T-helper 17 cell (primary cell): ENCODE results near the gene HMCN1. TPM values are rescaled to one million over a fixed set of nuclear protein-coding genes. Genes with fewer than 3 reads are reported as not detected.

Source experiments
- ATAC-seq: fragments of 150-1000 bp; cut with Tn5 transposase; 2 replicates; pipeline ENCODE4 v1.10.0; 2021; ENCODE audit warnings: mild to moderate bottlenecking, moderate library complexity
- DNase-seq, 3 donors: peaks; one replicate each; pipeline versions ENCODE4 v3.0.0 to v3.0.0-alpha.2; 2020 to 2021
- H3K9me3 ChIP-seq: one replicate; pipeline ENCODE4 v1.7.0; 2013; ENCODE audit warnings: low read length, mild to moderate bottlenecking; ENCODE audit not compliant: control insufficient read depth, poor library complexity, severe bottlenecking
- H3K27ac Mint-ChIP-seq: one replicate; pipeline ENCODE4 v1.8.0; 2022; ENCODE audit warnings: mild to moderate bottlenecking, moderate library complexity, mixed read lengths
- H3K27me3 Mint-ChIP-seq: one replicate; pipeline ENCODE4 v1.8.0; 2022; ENCODE audit warnings: mixed read lengths
- H3K36me3 Mint-ChIP-seq: one replicate; pipeline ENCODE4 v1.8.0; 2022; ENCODE audit warnings: low read depth, mixed read lengths
- H3K4me1 Mint-ChIP-seq: one replicate; pipeline ENCODE4 v1.8.0; 2022; ENCODE audit warnings: mild to moderate bottlenecking, mixed read lengths
- H3K4me3 Mint-ChIP-seq: one replicate; pipeline ENCODE4 v1.8.0; 2022; ENCODE audit warnings: mild to moderate bottlenecking, moderate library complexity, mixed read lengths
- total RNA-seq, 4 donors: library from RNA in 2 of 4; stranded (reverse) in 2 of 4; gene quantifications; one replicate each; pipeline ENCODE4 v1.2.3 and lab custom pipeline; 2022 to 2026

Gene HMCN1
- total RNA-seq, 2 donors from 2014 or later, result 0.05 to 0.57 TPM

DNA sequence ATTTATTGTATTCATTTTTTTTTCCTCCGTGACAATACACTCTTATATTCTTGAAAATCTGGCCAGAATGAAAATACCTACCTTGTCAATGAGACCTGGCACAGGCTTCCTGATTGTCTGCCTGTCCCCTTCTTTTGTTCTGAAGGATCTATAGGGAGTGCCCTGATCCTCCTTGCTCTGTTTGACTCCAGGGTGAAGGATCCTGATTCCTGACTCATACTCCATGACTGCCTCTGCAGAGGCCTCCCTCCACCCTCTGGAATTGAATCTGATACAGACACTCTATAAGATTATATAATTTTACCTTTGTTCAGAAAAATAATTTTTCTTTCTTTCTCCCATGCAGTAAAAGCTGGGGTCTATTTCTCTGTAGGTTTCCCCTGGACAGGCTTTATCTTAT is 116.2 kb downstream of the HMCN1 start:
- Mint-ChIP-seq H3K4me1 (no peaks in the 10 kb centered on the region), H3K27me3 (peaks cover 14% of the 10 kb centered on the region), H3K4me3 (no peak overlapping the region), H3K27ac (no peak overlapping the region), H3K36me3 (no peaks in the 10 kb centered on the region)
- no peaks in the 10 kb centered on the region for H3K9me3 ChIP-seq
- ATAC-seq, result no peak
- no peak for DNase-seq

- H3K4me1 Mint-ChIP-seq, result no peaks in the 10 kb centered on the region
- no peak for DNase-seq
- H3K27me3 Mint-ChIP-seq, result peaks cover 21% of the 10 kb centered on the region
- H3K36me3 Mint-ChIP-seq, result no peaks in the 10 kb centered on the region
- ATAC-seq, result no peak
- H3K27ac Mint-ChIP-seq, result no peak overlapping the region
- H3K4me3 Mint-ChIP-seq, result no peak overlapping the region
- H3K9me3 ChIP-seq, result no peaks in the 10 kb centered on the region
Observed at GRCh38 chr1:185853739-185854138, 119.5 kb downstream of the HMCN1 start.

DNA sequence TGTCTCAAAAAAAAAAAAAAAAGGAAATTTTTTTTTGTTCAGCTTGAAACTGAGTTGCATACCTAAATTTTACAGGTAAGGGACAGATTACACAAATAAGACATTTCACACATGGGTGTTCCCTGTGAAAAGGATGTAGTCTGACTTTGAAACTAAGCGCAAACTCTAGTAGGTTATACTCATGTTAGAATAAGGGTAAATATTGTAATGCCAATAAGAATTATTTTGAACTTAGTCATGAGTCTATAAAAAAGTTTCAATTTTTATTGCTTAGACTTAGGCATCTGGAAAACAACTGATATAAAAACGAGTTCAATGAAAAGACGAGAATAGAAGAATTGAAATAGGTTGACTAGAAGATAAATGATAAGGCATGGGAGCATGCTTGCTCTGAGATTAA is 122.3 kb downstream of the HMCN1 start:
- H3K9me3 ChIP-seq, result no peaks in the 10 kb centered on the region
- ATAC-seq (no peak), DNase-seq (no peak)
- no peaks in the 10 kb centered on the region for H3K36me3 Mint-ChIP-seq
- no peaks in the 10 kb centered on the region for H3K4me1 Mint-ChIP-seq
- H3K27ac Mint-ChIP-seq, result no peak overlapping the region
- no peak overlapping the region for H3K4me3 Mint-ChIP-seq
- H3K27me3 Mint-ChIP-seq, result peaks cover 29% of the 10 kb centered on the region

DNA sequence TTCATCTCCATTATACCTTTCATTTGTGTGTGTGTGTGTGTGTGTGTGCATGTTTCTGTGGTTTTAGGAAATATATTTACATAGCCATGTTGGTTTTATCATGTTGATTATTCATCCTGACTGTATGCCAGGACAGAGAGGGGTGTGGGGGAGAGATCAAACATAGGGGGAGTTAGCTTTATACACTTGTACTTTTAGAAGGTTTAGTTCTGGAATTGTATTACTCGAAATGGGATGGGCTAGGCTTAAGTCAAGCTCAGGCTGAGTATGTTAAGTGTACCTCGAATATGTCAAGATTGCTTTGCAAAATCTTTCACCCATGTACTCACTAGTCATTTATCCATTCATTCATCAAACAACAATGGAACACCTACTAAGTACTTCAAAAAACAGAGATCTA is 123.3 kb downstream of the HMCN1 start:
- DNase-seq (no peak), ATAC-seq (no peak)
- Mint-ChIP-seq H3K4me3 (no peak overlapping the region), H3K4me1 (no peaks in the 10 kb centered on the region), H3K27ac (no peak overlapping the region), H3K36me3 (no peaks in the 10 kb centered on the region), H3K27me3 (peaks cover 38% of the 10 kb centered on the region)
- H3K9me3 ChIP-seq, result no peaks in the 10 kb centered on the region

DNA sequence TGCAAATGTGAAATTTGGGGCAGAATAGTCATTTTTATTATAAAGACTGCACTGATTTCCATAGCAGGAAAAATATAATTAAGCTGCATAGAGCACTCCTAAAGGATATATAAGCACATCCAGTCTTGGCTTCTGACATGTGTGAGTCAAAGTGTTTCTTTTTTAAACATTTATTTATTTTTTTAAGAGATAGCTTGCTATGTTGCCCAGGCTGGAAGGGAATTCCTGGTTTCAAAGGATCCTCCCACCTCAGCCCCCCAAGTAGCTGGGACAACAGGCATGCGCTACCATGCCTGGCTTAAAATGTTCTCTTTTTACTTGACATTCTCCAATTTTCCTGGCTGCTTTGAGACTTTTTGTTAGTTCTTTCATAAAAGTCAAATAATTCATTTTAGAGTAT is 126.1 kb downstream of the HMCN1 start:
- H3K27me3 Mint-ChIP-seq, result peaks cover 38% of the 10 kb centered on the region

GRCh38 chr1:185860859-185861258 is 126.7 kb downstream of the HMCN1 start:
- H3K4me3 Mint-ChIP-seq, result no peak overlapping the region
- no peak for ATAC-seq

More for the DNA sequence above, 126.1 kb downstream of the HMCN1 start:
- H3K9me3 ChIP-seq, result no peaks in the 10 kb centered on the region
- DNase-seq (no peak), ATAC-seq (no peak)
- H3K4me3 Mint-ChIP-seq, result no peak overlapping the region
- H3K36me3 Mint-ChIP-seq, result no peaks in the 10 kb centered on the region
- no peaks in the 10 kb centered on the region for H3K4me1 Mint-ChIP-seq
- no peak overlapping the region for H3K27ac Mint-ChIP-seq

GRCh38 chr1:185861630-185862029 is 127.4 kb downstream of the HMCN1 start:
- H3K36me3 Mint-ChIP-seq, result no peaks in the 10 kb centered on the region
- DNase-seq (no peak), ATAC-seq (no peak)
- H3K4me1 Mint-ChIP-seq, result no peaks in the 10 kb centered on the region
- H3K4me3 Mint-ChIP-seq, result no peak overlapping the region
- peaks cover 31% of the 10 kb centered on the region for H3K27me3 Mint-ChIP-seq
- no peak overlapping the region for H3K27ac Mint-ChIP-seq
- H3K9me3 ChIP-seq, result no peaks in the 10 kb centered on the region

More at GRCh38 chr1:185860859-185861258, 126.7 kb downstream of the HMCN1 start:
- Mint-ChIP-seq H3K36me3 (no peaks in the 10 kb centered on the region), H3K27ac (no peak overlapping the region), H3K27me3 (peaks cover 34% of the 10 kb centered on the region), H3K4me1 (no peaks in the 10 kb centered on the region)
- H3K9me3 ChIP-seq, result no peaks in the 10 kb centered on the region
- no peak for DNase-seq

GRCh38 chr1:185862235-185862634 is 128.0 kb downstream of the HMCN1 start:
- Mint-ChIP-seq H3K4me1 (no peaks in the 10 kb centered on the region), H3K27ac (no peak overlapping the region), H3K4me3 (no peak overlapping the region), H3K27me3 (peaks cover 32% of the 10 kb centered on the region), H3K36me3 (no peaks in the 10 kb centered on the region)
- no peak for ATAC-seq
- DNase-seq, result no peak
- H3K9me3 ChIP-seq, result no peaks in the 10 kb centered on the region

- Mint-ChIP-seq H3K27ac (no peak overlapping the region), H3K4me3 (no peak overlapping the region), H3K4me1 (no peaks in the 10 kb centered on the region), H3K27me3 (peaks cover 38% of the 10 kb centered on the region), H3K36me3 (no peaks in the 10 kb centered on the region)
- DNase-seq, result no peak
- ATAC-seq, result no peak
- H3K9me3 ChIP-seq, result no peaks in the 10 kb centered on the region
Observed at GRCh38 chr1:185864331-185864730, 130.1 kb downstream of the HMCN1 start.

DNA sequence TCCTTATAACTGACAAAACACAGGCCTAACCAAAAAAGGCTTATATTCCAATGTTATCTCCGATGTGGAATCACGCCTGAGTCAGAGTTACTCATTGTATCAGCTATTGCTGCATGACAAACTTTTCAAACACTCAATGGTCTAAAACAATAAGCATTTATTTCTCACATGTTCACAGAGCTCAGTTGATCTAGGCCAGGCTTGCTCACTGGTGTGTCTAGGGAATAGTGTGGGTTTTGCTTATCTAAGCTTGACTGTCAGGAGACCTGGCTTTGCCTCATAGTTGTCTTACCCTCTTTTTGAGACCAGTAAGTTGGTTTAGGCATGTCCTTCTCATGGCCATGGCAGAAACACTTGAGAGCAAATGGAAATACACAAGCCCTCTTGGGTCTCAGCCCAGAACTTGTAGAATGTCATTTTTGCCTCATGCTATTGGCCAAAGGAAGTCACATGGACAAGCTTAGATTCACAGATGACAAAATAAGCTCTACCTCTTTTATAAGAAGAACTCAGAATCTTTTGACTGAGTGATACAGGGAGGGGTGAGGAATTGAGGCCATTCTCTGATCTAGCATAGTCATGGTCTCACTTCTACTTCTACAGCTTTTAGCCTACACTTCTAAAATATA is 130.8 kb downstream of the HMCN1 start:
- H3K36me3 Mint-ChIP-seq, result no peaks in the 10 kb centered on the region
- no peak overlapping the region for H3K27ac Mint-ChIP-seq
- ATAC-seq (no peak), DNase-seq (no peak)
- H3K27me3 Mint-ChIP-seq, result peaks cover 38% of the 10 kb centered on the region
- H3K4me1 Mint-ChIP-seq, result no peaks in the 10 kb centered on the region
- no peak overlapping the region for H3K4me3 Mint-ChIP-seq
- no peaks in the 10 kb centered on the region for H3K9me3 ChIP-seq

- ATAC-seq, result no peak
- H3K4me1 Mint-ChIP-seq, result no peaks in the 10 kb centered on the region
Observed at GRCh38 chr1:185869590-185869989, 135.4 kb downstream of the HMCN1 start.

GRCh38 chr1:185871627-185872150 is 137.5 kb downstream of the HMCN1 start:
- Mint-ChIP-seq H3K36me3 (no peaks in the 10 kb centered on the region), H3K4me1 (no peaks in the 10 kb centered on the region), H3K27me3 (peaks cover 16% of the 10 kb centered on the region), H3K4me3 (no peak overlapping the region), H3K27ac (no peak overlapping the region)
- no peak for DNase-seq
- no peaks in the 10 kb centered on the region for H3K9me3 ChIP-seq
- ATAC-seq, result no peak

More at GRCh38 chr1:185869590-185869989, 135.4 kb downstream of the HMCN1 start:
- Mint-ChIP-seq H3K27ac (no peak overlapping the region), H3K36me3 (no peaks in the 10 kb centered on the region), H3K4me3 (no peak overlapping the region), H3K27me3 (peaks cover 16% of the 10 kb centered on the region)
- no peaks in the 10 kb centered on the region for H3K9me3 ChIP-seq
- no peak for DNase-seq

GRCh38 chr1:185874246-185874645 is 140.1 kb downstream of the HMCN1 start:
- peaks cover 8% of the 10 kb centered on the region for H3K27me3 Mint-ChIP-seq
- no peak overlapping the region for H3K4me3 Mint-ChIP-seq
- no peaks in the 10 kb centered on the region for H3K9me3 ChIP-seq
- ATAC-seq, result no peak
- DNase-seq, result no peak
- no peak overlapping the region for H3K27ac Mint-ChIP-seq
- no peaks in the 10 kb centered on the region for H3K4me1 Mint-ChIP-seq
- no peaks in the 10 kb centered on the region for H3K36me3 Mint-ChIP-seq

GRCh38 chr1:185880330-185880729 is 146.1 kb downstream of the HMCN1 start:
- DNase-seq, result no peak
- ATAC-seq, result no peak
- no peaks in the 10 kb centered on the region for H3K9me3 ChIP-seq
- Mint-ChIP-seq H3K36me3 (no peaks in the 10 kb centered on the region), H3K4me3 (no peak overlapping the region), H3K27me3 (no peaks in the 10 kb centered on the region), H3K4me1 (no peaks in the 10 kb centered on the region), H3K27ac (no peak overlapping the region)
